GM12891 (cell line): ENCODE data around the gene COL20A1.

Source experiments
- POLR2A ChIP-seq: IDR thresholded peaks from 2 replicates; pipeline ENCODE4 v1.6.1; 2011; ENCODE audit warnings: low read depth, low read length, control low read depth
- POU2F2 ChIP-seq: IDR thresholded peaks from 2 replicates; pipeline ENCODE4 v1.6.1; 2011; ENCODE audit warnings: low read depth, mild to moderate bottlenecking, control low read depth, low read length, moderate library complexity
- SPI1 ChIP-seq: IDR thresholded peaks from 2 replicates; pipeline ENCODE4 v1.6.1; 2011; ENCODE audit warnings: low read depth, low read length, control low read depth
- TAF1 ChIP-seq: IDR thresholded peaks from 2 replicates; pipeline ENCODE4 v1.6.1; 2011; ENCODE audit warnings: low read depth, low read length, control low read depth

GRCh38 chr20:63292292-63292701 lies 689 bp upstream of the COL20A1 start:
- TF ChIP-seq SPI1 (no peak), TAF1 (no peak), POLR2A (no peak), POU2F2 (no peak)
